Measurements from ENCODE around the gene MUC7.

DNA sequence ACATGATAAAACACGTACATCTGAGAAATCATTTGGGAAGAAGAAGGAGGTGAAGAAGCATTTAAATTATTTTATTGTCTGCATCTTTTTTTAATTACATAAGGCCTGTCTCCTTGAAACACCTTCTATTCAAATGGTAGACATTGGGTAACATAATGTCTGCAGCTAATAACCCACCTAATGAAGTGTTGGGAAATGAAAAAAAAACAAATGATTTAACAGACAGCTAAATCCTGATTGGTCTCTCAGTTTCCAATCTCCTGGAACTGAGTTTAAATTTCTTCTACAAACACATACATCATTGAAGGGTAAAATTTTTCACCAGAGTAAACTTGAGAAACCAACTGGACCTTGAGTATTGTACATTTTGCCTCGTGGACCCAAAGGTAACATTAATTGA, 46.3 kb downstream of the MUC7 start, which contains the start of gene AMTN:
- no peak for TF ChIP-seq POLR2A (IDR thresholded peaks at IDR 0.05)
- no peak for TF ChIP-seq POLR2AphosphoS5 (IDR thresholded peaks at IDR 0.05)
- no peak for TF ChIP-seq CTCF (IDR thresholded peaks at IDR 0.05)
